Bone marrow (tissue), 2 donors: ENCODE results near the gene RSRC1.
"Not testable (repeated sequence)": the region's sequence is repeated elsewhere in the genome, so short reads cannot be mapped to it uniquely, and the experiment has no call there.

Experiments
- DNase-seq, 2 donors: peaks; one replicate each; lab custom pipeline; 2025; lab: John Stamatoyannopoulos, UW

Gene RSRC1

GRCh38 chr3:158101335-158102241, 8.3 kb upstream of the RSRC1 start:
- no peak for DNase-seq

GRCh38 chr3:158102242-158103080, 7.4 kb upstream of the RSRC1 start:
- DNase-seq: no peak

- peak in 1 of 2 donors; percentile 27 for DNase-seq
Measured at GRCh38 chr3:158103081-158103886, 6.6 kb upstream of the RSRC1 start.

GRCh38 chr3:158103887-158104327, 6.0 kb upstream of the RSRC1 start:
- DNase-seq: no peak

GRCh38 chr3:158104431-158104921, 5.4 kb upstream of the RSRC1 start:
- no peak for DNase-seq

GRCh38 chr3:158105119-158105709, 4.7 kb upstream of the RSRC1 start:
- no peak for DNase-seq

- peak in 1 of 2 donors; percentile 33 for DNase-seq
Measured at GRCh38 chr3:158105710-158106253, 4.1 kb upstream of the RSRC1 start.

- peak in 1 of 2 donors; percentile 28 for DNase-seq
Measured at GRCh38 chr3:158106766-158107471, 3.0 kb upstream of the RSRC1 start.

- DNase-seq: no peak
Measured at GRCh38 chr3:158107605-158108444, 2.1 kb upstream of the RSRC1 start.

GRCh38 chr3:158108445-158108985, 1.4 kb upstream of the RSRC1 start:
- no peak for DNase-seq

GRCh38 chr3:158109295-158109803, 540 bp upstream of the RSRC1 start:
- no peak for DNase-seq

- no peak for DNase-seq
Measured at GRCh38 chr3:158110658-158111018, 749 bp downstream of the RSRC1 start.

- no peak for DNase-seq
Measured at GRCh38 chr3:158111861-158112260, 2.0 kb downstream of the RSRC1 start.

GRCh38 chr3:158113595-158113994, 3.7 kb downstream of the RSRC1 start:
- DNase-seq: not testable (repeated sequence)

GRCh38 chr3:158120330-158120729, 10.4 kb downstream of the RSRC1 start:
- DNase-seq: no peak

- no peak for DNase-seq
Measured at GRCh38 chr3:158121295-158121694, 11.4 kb downstream of the RSRC1 start.

- DNase-seq: not testable (repeated sequence)
Measured at GRCh38 chr3:158122721-158123120, 12.8 kb downstream of the RSRC1 start.

GRCh38 chr3:158127250-158128219, 17.6 kb downstream of the RSRC1 start:
- DNase-seq: no peak
